Measurements from ENCODE around the gene GNB3.

GRCh38 chr12:6871052-6871957, 30.6 kb downstream of the GNB3 start:
- TF ChIP-seq, protein P1, sequence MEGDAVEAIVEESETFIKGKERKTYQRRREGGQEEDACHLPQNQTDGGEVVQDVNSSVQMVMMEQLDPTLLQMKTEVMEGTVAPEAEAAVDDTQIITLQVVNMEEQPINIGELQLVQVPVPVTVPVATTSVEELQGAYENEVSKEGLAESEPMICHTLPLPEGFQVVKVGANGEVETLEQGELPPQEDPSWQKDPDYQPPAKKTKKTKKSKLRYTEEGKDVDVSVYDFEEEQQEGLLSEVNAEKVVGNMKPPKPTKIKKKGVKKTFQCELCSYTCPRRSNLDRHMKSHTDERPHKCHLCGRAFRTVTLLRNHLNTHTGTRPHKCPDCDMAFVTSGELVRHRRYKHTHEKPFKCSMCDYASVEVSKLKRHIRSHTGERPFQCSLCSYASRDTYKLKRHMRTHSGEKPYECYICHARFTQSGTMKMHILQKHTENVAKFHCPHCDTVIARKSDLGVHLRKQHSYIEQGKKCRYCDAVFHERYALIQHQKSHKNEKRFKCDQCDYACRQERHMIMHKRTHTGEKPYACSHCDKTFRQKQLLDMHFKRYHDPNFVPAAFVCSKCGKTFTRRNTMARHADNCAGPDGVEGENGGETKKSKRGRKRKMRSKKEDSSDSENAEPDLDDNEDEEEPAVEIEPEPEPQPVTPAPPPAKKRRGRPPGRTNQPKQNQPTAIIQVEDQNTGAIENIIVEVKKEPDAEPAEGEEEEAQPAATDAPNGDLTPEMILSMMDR (IDR thresholded peaks at IDR 0.05; ENCODE audit: insufficient read depth, low read length) = no peak
- TF ChIP-seq GABPA (IDR thresholded peaks at IDR 0.05; ENCODE audit: low read depth) = no peak
- peak; percentile 78 for TF ChIP-seq POLR2AphosphoS5 (IDR thresholded peaks at IDR 0.05; ENCODE audit: low read depth)
- TF ChIP-seq, protein P2, sequence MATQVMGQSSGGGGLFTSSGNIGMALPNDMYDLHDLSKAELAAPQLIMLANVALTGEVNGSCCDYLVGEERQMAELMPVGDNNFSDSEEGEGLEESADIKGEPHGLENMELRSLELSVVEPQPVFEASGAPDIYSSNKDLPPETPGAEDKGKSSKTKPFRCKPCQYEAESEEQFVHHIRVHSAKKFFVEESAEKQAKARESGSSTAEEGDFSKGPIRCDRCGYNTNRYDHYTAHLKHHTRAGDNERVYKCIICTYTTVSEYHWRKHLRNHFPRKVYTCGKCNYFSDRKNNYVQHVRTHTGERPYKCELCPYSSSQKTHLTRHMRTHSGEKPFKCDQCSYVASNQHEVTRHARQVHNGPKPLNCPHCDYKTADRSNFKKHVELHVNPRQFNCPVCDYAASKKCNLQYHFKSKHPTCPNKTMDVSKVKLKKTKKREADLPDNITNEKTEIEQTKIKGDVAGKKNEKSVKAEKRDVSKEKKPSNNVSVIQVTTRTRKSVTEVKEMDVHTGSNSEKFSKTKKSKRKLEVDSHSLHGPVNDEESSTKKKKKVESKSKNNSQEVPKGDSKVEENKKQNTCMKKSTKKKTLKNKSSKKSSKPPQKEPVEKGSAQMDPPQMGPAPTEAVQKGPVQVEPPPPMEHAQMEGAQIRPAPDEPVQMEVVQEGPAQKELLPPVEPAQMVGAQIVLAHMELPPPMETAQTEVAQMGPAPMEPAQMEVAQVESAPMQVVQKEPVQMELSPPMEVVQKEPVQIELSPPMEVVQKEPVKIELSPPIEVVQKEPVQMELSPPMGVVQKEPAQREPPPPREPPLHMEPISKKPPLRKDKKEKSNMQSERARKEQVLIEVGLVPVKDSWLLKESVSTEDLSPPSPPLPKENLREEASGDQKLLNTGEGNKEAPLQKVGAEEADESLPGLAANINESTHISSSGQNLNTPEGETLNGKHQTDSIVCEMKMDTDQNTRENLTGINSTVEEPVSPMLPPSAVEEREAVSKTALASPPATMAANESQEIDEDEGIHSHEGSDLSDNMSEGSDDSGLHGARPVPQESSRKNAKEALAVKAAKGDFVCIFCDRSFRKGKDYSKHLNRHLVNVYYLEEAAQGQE (IDR thresholded peaks at IDR 0.05; ENCODE audit: insufficient replicate concordance, low read depth) = no peak
- no peak for TF ChIP-seq SPI1 (IDR thresholded peaks at IDR 0.05; ENCODE audit: borderline replicate concordance, low read depth)
